ENCODE measurements around the gene ZNF561. TPM values are rescaled to one million over a fixed set of nuclear protein-coding genes. Genes with fewer than 3 reads are reported as not detected.

Gene ZNF561
- total and polyA plus RNA-seq, 4 donors: 16.2 to 38.3 (median 28.6) TPM

- H3K9me3 ChIP-seq (ENCODE audit: control insufficient read depth, low read length): no peaks in the 10 kb centered on the region
- ATAC-seq (ENCODE audit: low FRiP score) (no peak), DNase-seq (no peak)
- H3K27ac ChIP-seq (ENCODE audit: low read depth in 1 of 2, low read length in 2 of 2): no peak overlapping the region
- intact Hi-C loops (cut with DNase I): no loop called here
- WGBS, 2 donors: 82 to 84% methylated on average over 4 of the region's 4 CpGs
- H3K4me1 ChIP-seq (ENCODE audit: control insufficient read depth in 1 of 2, insufficient read depth in 2 of 2, low read length in 2 of 2): no peaks in the 10 kb centered on the region
- H3K4me3 ChIP-seq (ENCODE audit: low read length in 2 of 2): no peak overlapping the region
- peaks cover 0 to 3% of the 10 kb centered on the region in 2 donors for H3K36me3 ChIP-seq (ENCODE audit: control insufficient read depth in 1 of 2, insufficient read depth in 2 of 2, low read length in 1 of 2)
- no peaks in the 10 kb centered on the region for H3K27me3 ChIP-seq (ENCODE audit: control insufficient read depth in 1 of 2, insufficient read depth in 2 of 2, low read length in 1 of 2)
Observed at GRCh38 chr19:9644472-9644871, 23.4 kb upstream of the ZNF561 start.

- intact Hi-C loops (cut with DNase I): no loop called here
- 87 to 95% methylated on average over 6 of the region's 6 CpGs for WGBS, 2 donors
- Histone ChIP-seq H3K27me3 (ENCODE audit: control insufficient read depth in 1 of 2, insufficient read depth in 2 of 2, low read length in 1 of 2) (no peaks in the 10 kb centered on the region), H3K36me3 (ENCODE audit: control insufficient read depth in 1 of 2, insufficient read depth in 2 of 2, low read length in 1 of 2) (peaks cover 0 to 3% of the 10 kb centered on the region in 2 donors), H3K9me3 (ENCODE audit: control insufficient read depth, low read length) (no peaks in the 10 kb centered on the region), H3K4me3 (ENCODE audit: low read length in 2 of 2) (no peak overlapping the region), H3K4me1 (ENCODE audit: control insufficient read depth in 1 of 2, insufficient read depth in 2 of 2, low read length in 2 of 2) (no peaks in the 10 kb centered on the region), H3K27ac (ENCODE audit: low read depth in 1 of 2, low read length in 2 of 2) (no peak overlapping the region)
- ATAC-seq (ENCODE audit: low FRiP score) (no peak), DNase-seq (no peak)
Observed at GRCh38 chr19:9641810-9642209, 20.8 kb upstream of the ZNF561 start.

DNA sequence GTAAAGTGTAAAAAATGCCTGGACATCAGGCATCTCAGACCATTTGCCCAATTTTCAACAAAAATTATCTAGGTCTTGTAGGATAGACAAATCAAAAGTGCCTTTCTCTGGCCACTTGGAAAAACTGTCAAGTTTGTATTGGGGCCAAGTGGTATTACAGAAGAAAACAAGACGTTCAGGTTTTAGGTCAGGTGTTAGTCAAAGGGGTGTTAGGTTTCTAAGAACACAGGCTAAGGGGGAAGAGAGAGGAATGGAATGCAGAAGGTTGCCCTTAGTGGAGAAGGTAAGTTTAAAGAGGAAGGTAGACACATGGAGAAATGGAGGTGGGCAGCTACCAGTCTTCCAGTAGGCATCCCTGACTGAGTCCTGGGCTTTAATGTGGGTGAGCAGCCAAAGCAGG is 19.9 kb upstream of the ZNF561 start:
- Histone ChIP-seq H3K4me1 (ENCODE audit: control insufficient read depth in 1 of 2, insufficient read depth in 2 of 2, low read length in 2 of 2) (no peaks in the 10 kb centered on the region), H3K27ac (ENCODE audit: low read depth in 1 of 2, low read length in 2 of 2) (no peak overlapping the region), H3K9me3 (ENCODE audit: control insufficient read depth, low read length) (no peaks in the 10 kb centered on the region), H3K4me3 (ENCODE audit: low read length in 2 of 2) (no peak overlapping the region), H3K36me3 (ENCODE audit: control insufficient read depth in 1 of 2, insufficient read depth in 2 of 2, low read length in 1 of 2) (peaks cover 0 to 3% of the 10 kb centered on the region in 2 donors), H3K27me3 (ENCODE audit: control insufficient read depth in 1 of 2, insufficient read depth in 2 of 2, low read length in 1 of 2) (no peaks in the 10 kb centered on the region)
- 60 to 61% methylated on average over 1 of the region's 1 CpG for WGBS, 2 donors
- intact Hi-C loops (cut with DNase I): no loop called here
- no peak for ATAC-seq (ENCODE audit: low FRiP score)
- no peak for DNase-seq

DNA sequence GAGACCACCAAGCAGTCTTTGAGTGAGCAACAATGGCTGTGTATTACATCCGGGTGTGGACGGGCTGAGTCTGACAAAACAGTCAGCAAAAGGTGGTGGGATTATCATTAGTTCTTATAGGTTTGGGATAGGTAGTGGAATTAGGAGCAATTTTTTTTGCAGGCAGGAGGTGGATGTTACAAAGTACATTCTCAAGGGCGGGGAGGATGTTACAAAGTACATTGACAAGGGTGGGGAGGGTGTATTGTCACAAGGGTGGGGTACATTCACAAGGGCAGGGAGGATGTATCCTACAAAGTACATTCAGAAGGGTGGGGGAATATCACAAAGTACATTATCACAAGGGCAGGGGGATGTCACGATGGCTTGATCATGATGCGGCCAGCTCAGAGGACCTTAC is 15.0 kb upstream of the ZNF561 start:
- peaks cover 4 to 12% of the 10 kb centered on the region in 2 donors for H3K36me3 ChIP-seq (ENCODE audit: control insufficient read depth in 1 of 2, insufficient read depth in 2 of 2, low read length in 1 of 2)
- no peak overlapping the region for H3K27ac ChIP-seq (ENCODE audit: low read depth in 1 of 2, low read length in 2 of 2)
- H3K9me3 ChIP-seq (ENCODE audit: control insufficient read depth, low read length): no peaks in the 10 kb centered on the region
- no peak overlapping the region for H3K4me3 ChIP-seq (ENCODE audit: low read length in 2 of 2)
- H3K4me1 ChIP-seq (ENCODE audit: control insufficient read depth in 1 of 2, insufficient read depth in 2 of 2, low read length in 2 of 2): no peaks in the 10 kb centered on the region
- DNase-seq: no peak
- intact Hi-C loops (cut with DNase I): no loop called here
- no peak for ATAC-seq (ENCODE audit: low FRiP score)
- H3K27me3 ChIP-seq (ENCODE audit: control insufficient read depth in 1 of 2, insufficient read depth in 2 of 2, low read length in 1 of 2): no peaks in the 10 kb centered on the region
- 98 to 99% methylated on average over 5 of the region's 5 CpGs for WGBS, 2 donors

DNA sequence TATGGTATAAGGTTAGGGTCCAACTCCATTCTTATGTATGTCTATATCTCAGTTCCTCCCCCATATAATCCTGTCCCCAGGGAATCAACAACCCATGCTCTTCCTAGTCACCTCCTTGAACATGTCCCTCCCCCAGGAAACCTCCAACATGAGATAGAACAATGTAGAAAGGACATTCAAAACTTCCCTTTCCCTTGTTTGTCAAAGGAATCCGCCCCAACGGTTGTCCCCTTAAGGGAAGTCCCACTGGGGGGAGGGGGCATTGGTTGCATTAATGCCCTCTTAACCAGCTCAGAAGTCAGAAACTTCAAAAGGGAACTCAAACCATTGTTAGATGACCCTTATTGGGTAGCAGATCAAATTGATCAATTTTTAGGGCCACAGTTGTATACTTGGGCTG is 6.8 kb upstream of the ZNF561 start:
- Histone ChIP-seq H3K36me3 (ENCODE audit: control insufficient read depth in 1 of 2, insufficient read depth in 2 of 2, low read length in 1 of 2) (peaks cover 0 to 3% of the 10 kb centered on the region in 2 donors), H3K27me3 (ENCODE audit: control insufficient read depth in 1 of 2, insufficient read depth in 2 of 2, low read length in 1 of 2) (no peaks in the 10 kb centered on the region), H3K4me3 (ENCODE audit: low read length in 2 of 2) (no peak overlapping the region), H3K9me3 (ENCODE audit: control insufficient read depth, low read length) (no peaks in the 10 kb centered on the region), H3K27ac (ENCODE audit: low read depth in 1 of 2, low read length in 2 of 2) (no peak overlapping the region), H3K4me1 (ENCODE audit: control insufficient read depth in 1 of 2, insufficient read depth in 2 of 2, low read length in 2 of 2) (no peaks in the 10 kb centered on the region)
- intact Hi-C loops (cut with DNase I): loop anchor here in 1 of 2 donors (5.0 to 10.0 kb wide), 2 partner anchors 47 to 169 kb away; partner anchors contain the start of gene ZNF562
- no peak for ATAC-seq (ENCODE audit: low FRiP score)
- DNase-seq: no peak
- 82 to 94% methylated on average over 2 of the region's 2 CpGs for WGBS, 2 donors

DNA sequence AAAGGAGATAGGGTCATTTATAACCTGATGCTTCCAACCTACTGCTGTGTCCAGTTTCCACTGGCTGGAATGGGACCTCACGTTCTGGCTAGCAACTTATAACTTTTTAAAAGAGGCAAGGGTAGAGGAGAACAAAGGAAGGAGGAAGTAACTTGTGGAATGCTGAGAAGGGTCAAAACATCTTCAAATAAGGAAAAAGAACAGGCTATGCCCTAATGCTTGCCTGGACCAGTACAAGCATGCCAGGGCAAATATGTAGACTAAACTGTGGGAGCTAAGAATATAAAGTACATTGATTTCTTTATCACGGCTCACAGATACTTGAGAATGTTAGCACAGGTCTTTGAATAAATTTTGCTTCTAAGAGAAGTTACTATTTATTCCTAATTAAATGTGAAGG is 1.5 kb upstream of the ZNF561 start:
- no peak for DNase-seq
- intact Hi-C loops (cut with DNase I): loop anchor here in 1 of 2 donors (10.0 kb wide), 1 partner anchor 52 kb away; the partner anchor contains the start of gene ZNF562
- Histone ChIP-seq H3K9me3 (ENCODE audit: control insufficient read depth, low read length) (no peaks in the 10 kb centered on the region), H3K27me3 (ENCODE audit: control insufficient read depth in 1 of 2, insufficient read depth in 2 of 2, low read length in 1 of 2) (no peaks in the 10 kb centered on the region), H3K36me3 (ENCODE audit: control insufficient read depth in 1 of 2, insufficient read depth in 2 of 2, low read length in 1 of 2) (peaks cover 0 to under 1% of the 10 kb centered on the region in 2 donors), H3K4me3 (ENCODE audit: low read length in 2 of 2) (no peak overlapping the region), H3K4me1 (ENCODE audit: control insufficient read depth in 1 of 2, insufficient read depth in 2 of 2, low read length in 2 of 2) (no peaks in the 10 kb centered on the region), H3K27ac (ENCODE audit: low read depth in 1 of 2, low read length in 2 of 2) (no peak overlapping the region)
- no peak for ATAC-seq (ENCODE audit: low FRiP score)
- WGBS, 2 donors: 4 to 13% methylated on average over 2 of the region's 2 CpGs

DNA sequence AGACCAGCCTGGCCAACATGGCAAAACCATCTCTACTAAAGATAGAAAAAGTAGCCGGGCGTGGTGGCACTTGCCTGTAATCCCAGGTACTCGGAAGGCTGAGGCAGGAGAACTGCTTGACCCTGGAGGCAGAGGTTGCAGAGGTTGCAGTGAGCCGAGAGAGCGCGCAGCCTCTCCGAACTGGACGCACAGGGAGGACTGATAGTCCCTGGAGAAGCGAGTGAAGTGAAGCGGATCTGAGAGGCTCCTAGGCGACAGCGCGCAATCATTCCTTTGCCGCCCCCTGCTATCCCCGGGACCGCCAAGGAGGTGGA is 233 bp downstream of the ZNF561 start:
- intact Hi-C loops (cut with DNase I): loop anchor here (2.0 to 10.0 kb wide), 3 partner anchors 36 to 54 kb away; partner anchors contain the start of genes ZNF562 (in 2 of the 2) and ZNF121 (in 1 of the 2)
- H3K36me3 ChIP-seq (ENCODE audit: control insufficient read depth in 1 of 2, insufficient read depth in 2 of 2, low read length in 1 of 2): peaks cover 4 to 7% of the 10 kb centered on the region in 2 donors
- H3K27ac ChIP-seq (ENCODE audit: low read depth in 1 of 2, low read length in 2 of 2): peak overlapping the region in 1 of 2 donors; percentile 45
- WGBS, 2 donors: 0% methylated on average over 16 of the region's 16 CpGs
- H3K4me3 ChIP-seq (ENCODE audit: low read length in 2 of 2): peak overlapping the region; percentile 12 to 48
- H3K27me3 ChIP-seq (ENCODE audit: control insufficient read depth in 1 of 2, insufficient read depth in 2 of 2, low read length in 1 of 2): no peaks in the 10 kb centered on the region
- ATAC-seq (ENCODE audit: low FRiP score) (no peak), DNase-seq (no peak)
- H3K4me1 ChIP-seq (ENCODE audit: control insufficient read depth in 1 of 2, insufficient read depth in 2 of 2, low read length in 2 of 2): no peaks in the 10 kb centered on the region
- no peaks in the 10 kb centered on the region for H3K9me3 ChIP-seq (ENCODE audit: control insufficient read depth, low read length)

DNA sequence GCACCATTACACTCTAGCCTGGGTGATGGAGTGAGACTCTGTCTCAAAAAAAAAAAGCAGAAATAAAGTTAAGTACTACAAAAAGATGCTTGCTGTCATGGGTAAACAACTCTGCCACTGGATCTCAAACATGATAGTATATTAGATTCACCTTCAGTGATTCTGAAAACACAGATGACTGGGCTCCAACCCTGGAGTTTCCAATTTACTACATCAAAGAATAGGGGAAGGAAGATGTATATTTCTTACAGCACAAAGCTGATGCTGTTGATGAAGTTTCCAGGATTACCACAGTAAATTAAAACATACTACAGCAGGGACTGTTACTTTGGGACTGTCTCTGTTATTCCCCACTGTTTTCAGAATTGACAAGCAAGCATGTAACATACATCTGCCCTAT is 5.2 kb downstream of the ZNF561 start:
- H3K36me3 ChIP-seq (ENCODE audit: control insufficient read depth in 1 of 2, insufficient read depth in 2 of 2, low read length in 1 of 2): peaks cover 25 to 33% of the 10 kb centered on the region in 2 donors

GRCh38 chr19:9610484-9611113 is 10.4 kb downstream of the ZNF561 start:
- DNase-seq (no peak), ATAC-seq (ENCODE audit: low FRiP score) (no peak)
- WGBS, 2 donors: 94 to 95% methylated on average over 2 of the region's 2 CpGs
- H3K27ac ChIP-seq (ENCODE audit: low read depth in 1 of 2, low read length in 2 of 2): no peak overlapping the region
- peak overlapping the region in 1 of 2 donors; percentile 8 for H3K4me3 ChIP-seq (ENCODE audit: low read length in 2 of 2)
- H3K4me1 ChIP-seq (ENCODE audit: control insufficient read depth in 1 of 2, insufficient read depth in 2 of 2, low read length in 2 of 2): no peaks in the 10 kb centered on the region
- peaks cover 23% of the 10 kb centered on the region for H3K9me3 ChIP-seq (ENCODE audit: control insufficient read depth, low read length)
- peaks cover 19 to 38% of the 10 kb centered on the region in 2 donors for H3K36me3 ChIP-seq (ENCODE audit: control insufficient read depth in 1 of 2, insufficient read depth in 2 of 2, low read length in 1 of 2)
- H3K27me3 ChIP-seq (ENCODE audit: control insufficient read depth in 1 of 2, insufficient read depth in 2 of 2, low read length in 1 of 2): no peaks in the 10 kb centered on the region
- intact Hi-C loops (cut with DNase I): no loop called here

More for the DNA sequence above, 5.2 kb downstream of the ZNF561 start:
- intact Hi-C loops (cut with DNase I): no loop called here
- Histone ChIP-seq H3K9me3 (ENCODE audit: control insufficient read depth, low read length) (peaks cover 13% of the 10 kb centered on the region), H3K4me3 (ENCODE audit: low read length in 2 of 2) (no peak overlapping the region), H3K4me1 (ENCODE audit: control insufficient read depth in 1 of 2, insufficient read depth in 2 of 2, low read length in 2 of 2) (no peaks in the 10 kb centered on the region), H3K27me3 (ENCODE audit: control insufficient read depth in 1 of 2, insufficient read depth in 2 of 2, low read length in 1 of 2) (no peaks in the 10 kb centered on the region), H3K27ac (ENCODE audit: low read depth in 1 of 2, low read length in 2 of 2) (no peak overlapping the region)
- ATAC-seq (ENCODE audit: low FRiP score) (no peak), DNase-seq (no peak)
